Measurements from ENCODE around the gene ZNF609. TPM values are rescaled to one million over a fixed set of nuclear protein-coding genes. Genes with fewer than 3 reads are reported as not detected.

The ZNF609 gene, protein sequence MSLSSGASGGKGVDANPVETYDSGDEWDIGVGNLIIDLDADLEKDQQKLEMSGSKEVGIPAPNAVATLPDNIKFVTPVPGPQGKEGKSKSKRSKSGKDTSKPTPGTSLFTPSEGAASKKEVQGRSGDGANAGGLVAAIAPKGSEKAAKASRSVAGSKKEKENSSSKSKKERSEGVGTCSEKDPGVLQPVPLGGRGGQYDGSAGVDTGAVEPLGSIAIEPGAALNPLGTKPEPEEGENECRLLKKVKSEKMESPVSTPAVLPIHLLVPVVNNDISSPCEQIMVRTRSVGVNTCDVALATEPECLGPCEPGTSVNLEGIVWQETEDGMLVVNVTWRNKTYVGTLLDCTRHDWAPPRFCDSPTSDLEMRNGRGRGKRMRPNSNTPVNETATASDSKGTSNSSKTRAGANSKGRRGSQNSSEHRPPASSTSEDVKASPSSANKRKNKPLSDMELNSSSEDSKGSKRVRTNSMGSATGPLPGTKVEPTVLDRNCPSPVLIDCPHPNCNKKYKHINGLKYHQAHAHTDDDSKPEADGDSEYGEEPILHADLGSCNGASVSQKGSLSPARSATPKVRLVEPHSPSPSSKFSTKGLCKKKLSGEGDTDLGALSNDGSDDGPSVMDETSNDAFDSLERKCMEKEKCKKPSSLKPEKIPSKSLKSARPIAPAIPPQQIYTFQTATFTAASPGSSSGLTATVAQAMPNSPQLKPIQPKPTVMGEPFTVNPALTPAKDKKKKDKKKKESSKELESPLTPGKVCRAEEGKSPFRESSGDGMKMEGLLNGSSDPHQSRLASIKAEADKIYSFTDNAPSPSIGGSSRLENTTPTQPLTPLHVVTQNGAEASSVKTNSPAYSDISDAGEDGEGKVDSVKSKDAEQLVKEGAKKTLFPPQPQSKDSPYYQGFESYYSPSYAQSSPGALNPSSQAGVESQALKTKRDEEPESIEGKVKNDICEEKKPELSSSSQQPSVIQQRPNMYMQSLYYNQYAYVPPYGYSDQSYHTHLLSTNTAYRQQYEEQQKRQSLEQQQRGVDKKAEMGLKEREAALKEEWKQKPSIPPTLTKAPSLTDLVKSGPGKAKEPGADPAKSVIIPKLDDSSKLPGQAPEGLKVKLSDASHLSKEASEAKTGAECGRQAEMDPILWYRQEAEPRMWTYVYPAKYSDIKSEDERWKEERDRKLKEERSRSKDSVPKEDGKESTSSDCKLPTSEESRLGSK (N-terminal part only)
- total RNA-seq, result 41.5 TPM

DNA sequence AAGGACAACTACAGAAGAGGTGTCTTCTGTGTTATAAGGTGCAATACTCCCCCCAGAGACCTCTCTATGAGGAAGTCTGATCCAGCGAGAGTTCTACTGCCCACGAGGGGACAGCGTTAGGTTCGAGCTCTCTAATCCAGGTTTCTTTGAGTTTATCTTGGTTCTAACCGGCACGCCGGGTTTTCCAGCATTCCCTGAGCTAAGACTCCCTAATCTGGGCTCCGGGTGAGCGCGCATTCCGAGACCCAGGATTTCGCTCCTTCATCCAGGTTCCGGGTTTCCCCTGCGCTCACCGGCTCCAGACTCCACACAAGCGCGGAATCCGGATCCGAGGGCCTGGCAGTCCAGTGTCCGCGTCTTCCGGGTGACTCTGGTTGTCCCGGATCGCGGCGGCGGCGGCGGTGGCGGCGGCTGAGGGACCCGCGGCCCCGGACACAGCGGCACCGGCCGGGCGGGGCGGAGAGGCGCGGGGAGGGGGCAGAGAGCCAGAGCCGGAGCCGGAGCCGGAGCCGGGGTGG is at the start of gene ZNF609:
TSS of gene ZNF609 (plus strand) at position 373 of the 518 bp plus-strand sequence. CDS start 38,842 bp downstream, outside the sequence.
- DNase-seq (ENCODE audit: low read depth in 2 of 3, low spot score in 2 of 3), result peak; percentile 61 to 91 (median 83)

- DNase-seq (ENCODE audit: low read depth in 2 of 3, low spot score in 2 of 3), result no peak
Observed at GRCh38 chr15:64412216-64412615, 48.2 kb upstream of the ZNF609 start.

- no peak for DNase-seq (ENCODE audit: low read depth in 2 of 3, low spot score in 2 of 3)
Observed at GRCh38 chr15:64422697-64423096, 37.7 kb upstream of the ZNF609 start.

- DNase-seq (ENCODE audit: low read depth in 2 of 3, low spot score in 2 of 3), result no peak
Observed at GRCh38 chr15:64423970-64424369, 36.4 kb upstream of the ZNF609 start.

DNA sequence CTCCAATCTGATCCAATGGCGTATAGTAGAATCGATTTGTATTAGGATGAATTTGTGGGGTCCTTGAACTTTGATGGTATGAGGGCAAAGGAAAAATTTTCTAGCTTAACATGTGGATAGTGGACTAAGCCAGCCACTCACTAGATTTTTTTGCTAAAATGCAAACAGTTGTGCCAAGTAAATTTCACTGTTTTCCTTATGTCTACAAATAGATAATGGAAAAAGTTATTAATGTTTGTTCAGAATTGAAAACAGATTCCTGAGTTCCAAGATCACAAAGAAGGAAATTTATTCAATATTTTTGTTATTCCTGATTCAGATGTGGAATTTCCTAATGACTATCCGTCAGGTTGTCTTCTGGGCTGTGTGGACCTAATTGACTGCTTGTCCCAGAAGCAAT is 35.2 kb upstream of the ZNF609 start:
- no peak for DNase-seq (ENCODE audit: low read depth in 2 of 3, low spot score in 2 of 3)

GRCh38 chr15:64426845-64427465 is 33.4 kb upstream of the ZNF609 start:
- DNase-seq (ENCODE audit: low read depth in 2 of 3, low spot score in 2 of 3), result peak in 1 of 3 donors; percentile 38

- peak in 1 of 3 donors; percentile 2 for DNase-seq (ENCODE audit: low read depth in 2 of 3, low spot score in 2 of 3)
Observed at GRCh38 chr15:64429448-64429847, 30.9 kb upstream of the ZNF609 start.

DNA sequence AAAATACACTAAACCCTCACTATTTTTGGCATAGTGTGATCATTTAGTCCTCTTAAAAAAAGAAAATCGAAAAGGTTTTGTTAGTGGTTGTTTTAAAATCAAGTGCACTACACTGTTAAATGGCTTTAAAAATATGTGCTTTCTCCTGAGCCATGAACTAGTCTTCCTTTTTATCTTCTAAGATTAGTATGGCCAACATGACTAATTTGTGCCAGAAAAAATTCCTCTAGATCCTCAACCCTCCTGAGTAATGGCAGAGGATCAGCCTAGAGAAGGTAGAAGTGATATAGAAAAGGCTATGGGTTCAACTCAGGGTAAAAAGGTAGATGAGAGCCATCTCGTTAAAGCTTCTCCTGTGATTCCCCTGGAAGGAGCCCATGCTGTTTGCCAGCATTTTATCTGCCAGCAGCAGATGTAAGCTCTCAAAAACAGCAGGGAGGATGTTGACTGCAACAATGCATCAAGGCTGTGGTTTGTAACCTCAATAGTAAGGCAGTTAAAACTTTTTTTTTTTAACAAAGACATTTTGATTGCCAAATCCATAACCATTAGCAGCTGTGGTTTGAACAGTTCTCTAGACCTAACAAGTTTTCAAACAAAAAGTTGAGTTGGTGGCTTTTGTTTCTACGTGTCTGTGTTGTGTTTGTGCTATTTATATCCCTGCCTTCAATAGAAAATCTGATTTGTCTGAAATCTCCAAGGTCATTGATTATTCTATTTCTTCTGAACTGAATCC is 30.2 kb upstream of the ZNF609 start:
- DNase-seq (ENCODE audit: low read depth in 2 of 3, low spot score in 2 of 3), result peak; percentile 30 to 96 (median 88)

GRCh38 chr15:64437982-64438381 is 22.4 kb upstream of the ZNF609 start:
- DNase-seq (ENCODE audit: low read depth in 2 of 3, low spot score in 2 of 3), result no peak

DNA sequence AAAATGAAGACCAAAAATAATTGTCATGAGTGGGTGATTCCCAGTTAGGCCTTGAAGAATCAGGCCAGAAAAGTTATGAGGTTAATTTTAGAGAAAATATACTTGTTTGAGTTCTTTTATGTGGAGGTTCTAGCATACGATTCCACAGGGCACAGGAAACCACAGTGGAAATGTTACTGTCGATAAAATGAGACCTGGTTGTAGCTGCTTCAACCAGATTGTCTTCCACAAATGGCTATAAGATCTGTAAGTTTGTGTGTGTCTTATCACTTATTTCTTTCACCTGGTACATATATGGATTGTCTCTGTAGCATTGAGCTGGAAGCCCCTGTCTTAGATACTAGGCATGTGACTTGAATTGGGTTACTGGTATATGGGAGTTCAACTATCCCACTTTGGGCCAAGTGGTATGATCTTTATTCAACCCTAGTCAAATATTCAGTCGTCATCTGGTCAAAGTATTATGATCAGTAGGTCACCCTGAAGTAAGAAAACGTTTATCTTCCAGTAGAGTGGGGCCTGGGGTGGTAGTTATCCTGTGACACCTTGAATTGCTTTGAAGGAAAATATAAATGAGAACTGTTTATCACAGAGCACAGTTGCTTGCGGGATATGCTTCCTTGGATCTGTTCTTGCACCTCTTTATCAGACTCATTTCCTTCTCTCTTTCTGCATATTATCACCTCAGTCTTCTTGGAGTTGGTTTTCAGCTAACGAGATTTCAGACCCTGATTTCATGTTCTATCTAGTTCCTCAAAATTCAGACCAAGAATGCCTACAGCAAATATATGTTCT is 21.5 kb upstream of the ZNF609 start:
- DNase-seq (ENCODE audit: low read depth in 2 of 3, low spot score in 2 of 3), result peak in 2 of 3 donors; percentile 75 to 85

GRCh38 chr15:64441852-64442251 is 18.5 kb upstream of the ZNF609 start:
- DNase-seq (ENCODE audit: low read depth in 2 of 3, low spot score in 2 of 3), result no peak

DNA sequence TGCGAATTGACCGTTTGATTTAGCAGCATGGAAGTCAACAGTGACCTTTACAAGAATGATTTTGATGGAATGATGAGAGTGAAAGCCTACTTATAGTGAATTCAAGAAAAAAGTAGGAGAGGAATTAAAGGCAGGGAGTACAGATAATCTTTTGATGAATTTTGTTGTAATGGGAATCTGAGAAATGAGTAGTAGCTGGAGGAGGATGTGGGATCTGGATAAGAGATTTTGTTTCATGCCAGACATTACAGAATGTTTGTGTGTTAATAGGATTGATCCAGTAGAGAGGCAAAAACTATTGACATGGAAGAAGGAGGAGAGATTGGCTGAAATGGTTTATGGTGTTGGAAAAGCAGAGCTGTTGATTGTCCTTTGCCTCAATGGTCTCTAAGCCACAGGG is 17.4 kb upstream of the ZNF609 start:
- no peak for DNase-seq (ENCODE audit: low read depth in 2 of 3, low spot score in 2 of 3)

- DNase-seq (ENCODE audit: low read depth in 2 of 3, low spot score in 2 of 3), result peak in 2 of 3 donors; percentile 73 to 77
Observed at GRCh38 chr15:64443747-64444621, 16.4 kb upstream of the ZNF609 start.

GRCh38 chr15:64444836-64445235 is 15.5 kb upstream of the ZNF609 start:
- DNase-seq (ENCODE audit: low read depth in 2 of 3, low spot score in 2 of 3), result no peak

- peak in 1 of 3 donors; percentile 59 for DNase-seq (ENCODE audit: low read depth in 2 of 3, low spot score in 2 of 3)
Observed at GRCh38 chr15:64447536-64448315, 12.7 kb upstream of the ZNF609 start.

DNA sequence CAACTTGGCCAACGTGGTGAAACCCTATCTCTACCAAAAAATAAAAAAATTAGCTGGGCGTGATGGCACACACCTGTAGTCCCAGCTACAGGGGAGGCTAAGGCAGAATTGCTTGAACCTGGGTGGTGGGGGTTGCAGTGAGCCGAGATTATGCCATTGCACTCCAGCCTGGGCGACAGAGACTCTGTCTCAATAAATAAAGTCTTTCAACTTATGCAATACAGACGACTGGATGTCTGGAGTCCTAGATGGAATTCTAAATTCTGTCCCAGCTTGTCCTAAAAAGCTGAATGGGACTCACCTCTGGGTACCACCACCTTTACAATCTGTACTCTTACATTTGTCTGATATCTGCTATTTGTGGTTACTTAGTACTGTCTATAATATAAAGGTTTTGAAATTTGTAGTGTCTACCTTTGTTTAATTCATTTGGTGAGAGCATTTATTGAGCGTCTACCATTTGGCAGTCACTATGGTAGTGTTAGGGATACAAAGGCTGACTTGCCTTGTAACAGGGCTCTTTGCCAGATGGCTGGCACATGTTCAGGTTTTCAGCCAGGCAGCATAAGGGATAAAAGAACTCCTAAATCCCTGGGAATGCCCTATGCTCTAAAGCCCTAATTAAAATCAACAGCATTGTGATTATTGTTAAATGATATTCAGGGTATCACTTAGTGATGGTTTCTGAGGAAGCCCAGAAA is 7.2 kb upstream of the ZNF609 start:
- DNase-seq (ENCODE audit: low read depth in 2 of 3, low spot score in 2 of 3), result no peak
